Stimulated activated CD8-positive, alpha-beta memory T cell treated with anti-CD3 and anti-CD28 coated beads, Interleukin-15, amount 100 ng/mL, for 24 hours (primary cell): ENCODE measurements around the gene SLC2A13.

Source experiments
- DNase-seq: peaks from one replicate; pipeline ENCODE4 v3.0.0-alpha.2; 2020; ENCODE audit warnings: low read depth

SLC2A13 gene

DNA sequence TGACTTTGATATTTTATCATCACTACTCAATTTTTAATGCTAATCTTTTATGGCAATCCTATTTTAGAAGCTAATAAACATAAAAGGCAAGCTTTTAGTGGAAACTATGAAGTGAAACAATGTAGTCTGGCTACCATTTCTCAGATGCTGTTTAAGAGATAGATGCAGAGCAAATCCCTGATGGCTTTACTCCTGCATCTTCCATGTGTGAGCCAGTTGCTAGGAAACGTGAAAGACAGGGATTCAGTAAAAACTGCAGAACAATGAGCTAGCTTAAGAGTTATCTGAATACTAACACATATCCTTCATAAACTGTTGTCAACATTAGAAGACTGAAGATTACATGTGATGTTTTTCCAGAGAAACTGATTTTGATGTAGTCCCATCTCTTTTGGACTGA lies 112.6 kb downstream of the SLC2A13 start:
- no peak for DNase-seq

- DNase-seq = peak; percentile 20
These were observed 115.5 kb downstream of the SLC2A13 start for GRCh38 chr12:39990122-39991101.

DNA sequence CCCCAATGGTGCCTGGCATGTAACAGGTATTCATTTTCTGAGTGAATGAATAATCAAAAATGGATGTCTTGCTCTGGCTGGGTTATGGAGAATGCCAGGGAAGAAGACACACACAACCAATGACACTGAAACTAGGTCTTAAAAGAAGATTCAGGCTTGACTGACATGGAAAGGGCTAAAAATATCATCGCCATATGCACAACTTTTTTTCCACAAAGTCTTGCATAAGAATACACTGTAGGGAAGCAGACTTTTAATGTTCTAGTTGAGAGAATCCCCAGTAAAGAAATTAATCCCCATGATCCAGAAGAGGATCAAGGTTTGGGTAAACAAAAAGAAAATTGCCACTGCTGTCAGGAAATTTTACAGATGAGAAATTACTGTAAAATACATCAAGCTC lies 116.4 kb downstream of the SLC2A13 start:
- DNase-seq = no peak

- no peak for DNase-seq
These were observed 117.3 kb downstream of the SLC2A13 start for GRCh38 chr12:39988574-39988973.

DNA sequence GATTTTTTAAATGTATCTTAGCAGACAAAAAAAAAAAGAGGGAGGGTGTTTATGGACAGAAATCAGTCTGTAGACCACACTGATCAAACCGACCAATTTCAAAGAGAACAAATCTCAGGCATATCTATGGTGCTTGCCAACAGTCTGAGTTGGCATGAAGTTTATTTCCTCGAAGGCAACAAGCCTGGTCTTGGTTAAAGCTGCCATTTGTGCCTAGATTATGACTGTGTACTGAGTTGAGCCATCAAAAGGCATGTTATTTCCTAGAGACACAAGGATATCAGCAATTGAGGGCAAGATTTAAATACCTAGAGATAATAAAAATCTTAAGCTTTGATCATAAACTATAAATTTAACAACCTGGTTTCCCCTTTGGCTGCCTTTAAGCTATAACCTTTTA lies 119.2 kb downstream of the SLC2A13 start:
- no peak for DNase-seq

- DNase-seq = no peak
These were observed 121.2 kb downstream of the SLC2A13 start for GRCh38 chr12:39984670-39985069.

GRCh38 chr12:39975374-39975918 lies 130.4 kb downstream of the SLC2A13 start:
- DNase-seq = no peak

GRCh38 chr12:39972119-39972518 lies 133.8 kb downstream of the SLC2A13 start:
- DNase-seq = no peak

DNA sequence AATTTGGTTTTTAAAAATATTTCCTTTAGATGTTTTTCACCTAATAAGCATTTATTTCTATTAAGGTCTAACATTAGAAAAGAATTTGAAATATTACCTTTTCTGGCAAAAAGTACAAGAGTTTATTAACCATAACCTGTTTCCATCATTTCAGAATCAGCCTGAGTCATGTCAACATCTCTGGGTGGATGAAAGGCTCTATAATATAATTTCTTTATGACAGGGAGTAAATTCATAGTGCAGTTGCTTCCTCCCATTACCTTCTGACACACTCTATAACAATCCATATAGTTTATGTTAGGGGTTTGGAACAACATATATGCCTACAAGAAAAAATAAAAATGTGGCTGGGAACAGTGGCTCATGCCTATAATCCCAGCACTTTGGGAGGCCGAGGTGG lies 134.5 kb downstream of the SLC2A13 start:
- no peak for DNase-seq

DNA sequence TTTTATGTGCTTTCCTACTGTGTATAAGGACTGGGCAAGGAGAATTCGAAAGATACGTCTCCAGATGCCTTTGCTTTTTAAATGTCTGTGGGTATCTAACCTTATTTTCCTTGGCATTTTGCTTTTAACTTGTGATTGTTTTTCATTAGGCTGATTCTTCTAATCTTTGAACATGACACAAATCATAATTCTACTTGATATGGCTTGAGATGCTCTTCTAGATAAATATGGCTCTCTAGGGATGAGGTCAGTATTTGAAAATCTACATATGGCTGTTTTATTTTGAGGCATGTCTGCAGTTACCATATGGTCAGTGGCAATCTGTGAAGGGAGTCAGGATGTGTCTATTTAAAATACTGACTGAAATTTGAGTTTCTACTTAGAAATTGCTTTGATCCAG lies 139.2 kb downstream of the SLC2A13 start:
- DNase-seq = no peak

DNA sequence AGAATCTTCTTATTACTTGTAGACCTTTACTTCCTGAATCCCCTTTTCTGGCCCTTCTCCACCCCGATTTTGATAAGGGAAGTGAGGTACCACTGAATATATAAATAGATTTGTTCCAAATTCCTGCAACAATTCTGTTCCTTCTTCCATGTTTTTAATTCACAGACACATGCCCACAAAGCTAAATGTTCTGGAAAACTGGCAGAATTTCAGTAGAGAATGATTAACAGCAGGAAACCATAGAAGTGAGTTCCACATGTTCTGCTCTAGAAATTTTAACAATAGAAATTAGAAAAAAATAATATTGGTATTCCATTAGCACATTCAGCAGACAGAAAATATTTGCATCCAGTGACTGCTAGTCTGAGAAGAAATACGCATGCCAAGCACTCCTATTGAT lies 139.6 kb downstream of the SLC2A13 start:
- no peak for DNase-seq

GRCh38 chr12:39959467-39959866 lies 146.4 kb downstream of the SLC2A13 start:
- no peak for DNase-seq

DNA sequence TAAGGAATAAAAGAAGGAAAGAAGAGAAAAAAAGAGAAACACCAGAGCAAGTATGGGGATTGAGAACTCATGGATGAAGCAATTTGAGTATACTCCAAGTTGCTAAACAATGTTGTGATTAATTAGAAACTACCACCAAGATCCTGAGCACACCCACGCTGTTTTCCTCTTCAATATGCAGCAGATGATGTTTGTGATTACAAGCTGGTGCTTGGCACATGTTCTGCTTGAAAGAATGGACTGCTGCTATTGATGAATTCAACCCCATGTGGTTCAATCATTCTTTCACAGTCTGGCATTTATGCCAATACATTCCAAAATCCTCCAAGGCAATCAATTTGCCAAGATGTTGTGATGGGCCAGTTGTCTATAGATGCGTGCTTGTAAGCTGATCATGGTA lies 146.8 kb downstream of the SLC2A13 start:
- no peak for DNase-seq

- DNase-seq = no peak
These were observed 147.5 kb downstream of the SLC2A13 start for GRCh38 chr12:39958377-39958776.

DNA sequence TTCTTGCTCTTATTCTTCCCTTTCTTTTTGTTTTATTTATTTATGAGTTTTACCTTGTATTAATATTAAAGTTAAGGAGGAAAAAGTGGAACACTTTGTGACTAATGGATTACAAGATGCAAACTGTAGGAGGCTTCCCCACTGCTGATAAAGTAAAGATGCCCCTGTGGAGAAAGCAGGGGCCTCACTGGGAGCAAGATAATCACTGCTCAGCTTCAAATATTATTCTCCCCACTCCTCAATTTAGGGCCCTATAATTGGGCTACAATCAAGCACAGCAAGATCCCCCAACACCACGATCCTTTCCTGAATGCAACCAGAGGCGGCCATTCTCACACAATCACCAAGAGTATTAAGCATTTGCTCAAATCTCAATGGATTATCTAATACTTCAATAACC lies 149.2 kb downstream of the SLC2A13 start:
- DNase-seq = no peak

DNA sequence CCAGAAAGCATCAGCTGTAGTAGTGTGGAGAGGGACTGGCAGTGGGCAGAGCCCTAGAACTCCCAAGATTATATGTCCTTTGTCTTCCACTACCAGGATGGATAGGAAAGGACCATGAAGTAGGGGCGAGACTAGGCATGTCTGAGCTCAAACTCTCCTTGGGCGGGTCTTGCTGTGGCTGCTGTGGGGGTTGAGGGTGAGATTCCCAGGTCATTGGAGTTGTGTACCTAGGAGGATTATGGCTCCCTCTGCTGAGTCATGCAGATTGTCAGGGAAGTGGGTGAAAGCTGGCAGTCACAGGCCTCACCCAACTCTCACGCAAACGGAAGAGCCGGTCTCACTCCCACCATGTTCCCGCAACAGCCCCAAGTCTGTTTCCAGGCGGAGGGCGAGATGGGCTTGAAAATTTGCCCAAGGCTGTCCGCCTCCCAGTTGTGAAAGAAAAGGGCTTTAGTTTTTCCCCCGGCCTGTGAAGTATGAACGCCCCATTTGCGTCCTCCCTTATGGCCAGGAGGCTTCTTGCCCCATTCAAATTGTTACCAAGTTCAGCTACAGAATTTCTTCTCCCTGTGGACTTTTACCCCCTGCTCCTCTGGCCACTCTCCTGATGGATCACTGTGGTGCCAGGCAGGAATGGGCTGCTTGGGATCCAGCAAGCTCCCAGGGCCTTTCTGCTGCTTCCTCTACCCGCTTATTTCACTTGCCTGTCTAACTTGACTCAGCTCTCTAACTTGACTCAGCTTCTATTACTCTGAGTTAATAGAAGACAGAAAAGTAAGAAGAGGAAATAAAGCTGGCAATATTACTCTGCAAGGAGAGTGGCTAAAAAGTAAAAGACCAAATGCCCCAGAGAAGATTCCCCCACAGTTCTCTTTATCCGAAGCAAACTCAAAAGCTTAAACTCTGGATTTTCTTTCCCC lies 159.3 kb downstream of the SLC2A13 start:
- DNase-seq = no peak

- no peak for DNase-seq
These were observed 168.8 kb downstream of the SLC2A13 start for GRCh38 chr12:39937119-39937518.

- DNase-seq = no peak
These were observed 170.0 kb downstream of the SLC2A13 start for GRCh38 chr12:39935839-39936238.

- DNase-seq = no peak
These were observed 170.6 kb downstream of the SLC2A13 start for GRCh38 chr12:39935275-39935674.

DNA sequence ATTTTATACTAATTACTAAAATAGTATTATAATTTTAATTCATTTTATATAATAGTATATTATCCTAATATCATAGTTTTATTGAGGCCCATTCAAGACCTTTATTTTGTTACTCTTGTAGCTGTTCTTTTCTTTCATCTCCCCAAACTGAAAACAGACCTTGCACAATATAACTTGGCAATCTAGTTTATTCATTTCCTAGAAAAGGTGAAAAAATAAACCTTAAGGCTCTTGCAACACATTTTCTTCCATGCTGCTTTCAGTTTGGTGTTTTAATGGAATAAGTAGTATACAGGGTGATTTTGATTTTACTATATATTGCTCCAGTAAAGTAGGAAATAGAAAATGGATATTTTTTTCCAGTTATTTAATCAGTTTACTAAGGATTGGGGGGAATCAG lies 174.0 kb downstream of the SLC2A13 start:
- no peak for DNase-seq

DNA sequence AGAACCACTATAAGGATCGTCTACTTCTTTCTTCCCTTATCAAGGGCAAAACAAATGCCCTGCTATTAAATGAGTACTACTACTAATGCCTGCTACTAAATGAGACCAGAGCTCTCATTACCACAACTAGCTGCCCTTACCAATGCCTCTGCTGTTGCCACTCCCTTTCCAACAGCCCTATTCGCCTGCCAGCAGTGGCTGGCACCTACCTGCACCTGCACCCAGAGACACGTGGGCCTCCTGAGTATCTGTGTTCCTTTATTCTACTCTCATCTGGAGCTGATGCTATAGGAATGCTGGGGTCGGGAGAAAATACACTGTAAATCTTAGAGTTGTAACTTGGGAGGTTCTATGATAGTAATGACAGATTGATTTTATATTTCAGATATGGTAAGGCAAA lies 174.7 kb downstream of the SLC2A13 start:
- no peak for DNase-seq

DNA sequence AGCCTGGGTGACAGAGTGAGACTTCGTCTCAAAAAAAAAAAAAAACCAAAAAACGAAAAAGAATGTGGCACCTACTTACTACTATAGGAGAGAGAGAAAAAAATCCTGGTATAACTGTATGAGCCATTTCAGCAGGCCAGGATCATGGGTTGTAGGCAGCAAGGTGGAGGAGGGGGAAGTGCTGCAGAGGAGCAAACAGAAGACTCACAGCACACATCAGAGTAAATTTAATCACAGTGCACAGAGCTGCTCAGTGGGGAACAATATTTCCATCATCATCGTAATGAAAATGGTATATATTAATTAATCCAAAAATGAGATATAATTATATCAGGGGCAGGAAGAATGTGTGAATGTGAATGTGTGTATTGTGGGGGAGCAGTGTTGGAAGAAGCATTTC lies 175.8 kb downstream of the SLC2A13 start:
- no peak for DNase-seq
